Pancreas (tissue), 10 donors: ENCODE measurements around the gene PPIH. TPM values are rescaled to one million over a fixed set of nuclear protein-coding genes. Genes with fewer than 3 reads are reported as not detected.
"Not testable (repeated sequence)": the region's sequence is repeated elsewhere in the genome, so short reads cannot be mapped to it uniquely, and the experiment has no call there.

Source experiments
- ATAC-seq, 4 donors: fragments of 200-7000 bp; cut with Tn5 transposase; one replicate each; pipeline versions ENCODE4 v1.8.0 to v1.9.1; 2020; ENCODE audit warnings: mild to moderate bottlenecking in 4 of 4, moderate library complexity in 4 of 4
- DNase-seq, 6 donors: peaks; one replicate each; pipeline ENCODE4 v3.0.0-alpha.2; 2020
- FAIRE-seq: peaks from 2 replicates; lab custom pipeline; 2012; peaks lifted over from hg19 to GRCh38; lab: Jason Lieb, UNC
- H3K27ac ChIP-seq, 4 donors: fragments of 200-600 bp; sonication (generic); 1 replicate in 3 of 4; 2 replicates in 1 of 4; pipeline versions ENCODE4 v1.5.0 to v1.8.0; 2020
- H3K27me3 ChIP-seq, 4 donors: fragments of 200-600 bp; one replicate each; pipeline ENCODE4 v1.8.0; 2021
- H3K36me3 ChIP-seq, 3 donors: fragments of 200-600 bp; sonication (generic) in 1 of 3; one replicate each; pipeline versions ENCODE4 v1.5.0 to v1.8.0; 2020 to 2021
- H3K4me1 ChIP-seq, 3 donors: fragments of 200-600 bp; one replicate each; pipeline ENCODE4 v1.8.0; 2021
- H3K4me3 ChIP-seq, 4 donors: fragments of 200-600 bp; sonication (generic) in 2 of 4; one replicate each; pipeline versions ENCODE4 v1.5.0 to v1.8.0; 2020 to 2021
- H3K9me3 ChIP-seq, 4 donors: fragments of 200-600 bp; one replicate each; pipeline ENCODE4 v1.8.0; 2021
- CTCF ChIP-seq, 4 donors: fragments of 200-600 bp; sonication (generic) in 3 of 4; IDR thresholded peaks; one replicate each; pipeline versions ENCODE4 v1.5.0 to v1.8.0; 2021; ENCODE audit warnings: antibody characterized with exemption in 4 of 4
- WGBS, 2 donors: extraction: QIAGEN DNeasy Blood & Tissue Kit; methylation state at CpG; one replicate each; pipeline ENCODE4 v1.1.7; 2013; 5-methylcytosine and 5-hydroxymethylcytosine counted together
- intact Hi-C, 3 donors: fragments of 100-400 bp; cut with DNase I; formaldehyde crosslinking; loops; one replicate each; pipeline versions ENCODE4 v1.11.1 to v1.14.2; 2022
- polyA plus RNA-seq, 2 donors: library from polyadenylated mRNA; stranded (reverse); fragments of 200-250 nt; gene quantifications; one replicate each; pipeline ENCODE4 v1.2.3, GENCODE V29; 2013
- total RNA-seq, 6 donors: library from RNA; stranded (reverse); fragmentation: NEBNext Ultra II Directional in 4 of 6; extraction: Animal tissue kit (Norgen Biotek cat#: 25700) in 4 of 6; gene quantifications; one replicate each; pipeline versions ENCODE4 v1.2.1 to v1.2.4, GENCODE V29; 2021 to 2023
- donor health status: healthy with polysubstance abuse.
- donor health status: DM: no; HTN: no; CAD: no; lungs with moderate emphysema.
- donor health status: DM: no; HTN: no; CAD: no.
- donor health status: control.
- donor health status: control.
- donor health status: Bipolar disorder and iron deficiency.
- donor health status: DM: yes; HTN: yes; CAD: no.
- donor health status: DM: no; HTN: no; CAD: no.
- donor health status: DM: no; HTN: no; CAD: no.
- donor health status: DM: yes; HTN: yes; CAD: no.

PPIH gene
- total and polyA plus RNA-seq, 8 donors = 7.6 to 22.4 (median 10.6) TPM

DNA sequence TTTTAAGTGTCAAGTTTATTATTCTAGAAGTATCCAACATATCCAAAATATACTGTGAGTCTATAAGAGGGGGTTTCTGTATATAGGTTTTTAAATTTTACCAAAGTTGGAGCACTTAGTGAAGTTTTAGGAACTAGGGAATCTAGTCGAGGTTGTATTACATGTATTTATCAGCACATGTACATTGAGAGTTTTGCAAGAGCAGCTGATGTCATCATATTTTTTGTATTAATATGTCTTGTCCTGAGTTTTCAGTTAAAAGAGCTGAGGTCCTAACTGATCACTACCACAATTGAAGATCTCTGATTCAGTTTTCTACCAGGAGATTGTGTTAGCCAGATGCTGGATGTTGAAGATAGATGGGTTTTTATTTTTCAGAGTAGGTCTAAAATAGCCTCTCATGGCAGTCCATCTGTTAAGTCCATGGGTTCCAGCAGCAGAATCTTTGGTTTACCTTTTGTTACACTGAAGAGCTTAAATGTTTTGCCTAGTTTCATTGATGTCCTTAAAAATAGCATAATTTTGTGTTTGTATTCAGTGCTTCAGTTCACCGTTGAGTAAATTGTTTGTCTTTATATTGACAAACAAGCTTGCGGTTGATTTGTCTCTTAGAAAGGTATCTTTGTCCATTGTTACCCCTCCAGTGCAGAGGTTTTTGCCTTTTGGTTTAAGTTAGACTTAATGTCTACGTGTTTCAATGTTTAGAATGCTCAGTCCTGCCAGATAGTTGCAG is 40.0 kb downstream of the PPIH start:
- H3K36me3 ChIP-seq = peaks cover 4 to 40% (median 12%) of the 10 kb centered on the region in 3 donors
- no peaks in the 10 kb centered on the region for H3K27me3 ChIP-seq
- no peak overlapping the region for H3K4me3 ChIP-seq
- DNase-seq (no peak), FAIRE-seq (no peak), ATAC-seq (no peak)
- peak in 1 of 4 donors; percentile 5 for TF ChIP-seq CTCF (IDR thresholded peaks at IDR 0.05)
- H3K27ac ChIP-seq = no peak overlapping the region
- intact Hi-C loops = no loop called here
- H3K4me1 ChIP-seq = peaks cover 4 to 8% (median 7%) of the 10 kb centered on the region in 3 donors
- WGBS, 2 donors = 88 to 89% methylated on average over 4 of the region's 4 CpGs
- no peaks in the 10 kb centered on the region for H3K9me3 ChIP-seq

DNA sequence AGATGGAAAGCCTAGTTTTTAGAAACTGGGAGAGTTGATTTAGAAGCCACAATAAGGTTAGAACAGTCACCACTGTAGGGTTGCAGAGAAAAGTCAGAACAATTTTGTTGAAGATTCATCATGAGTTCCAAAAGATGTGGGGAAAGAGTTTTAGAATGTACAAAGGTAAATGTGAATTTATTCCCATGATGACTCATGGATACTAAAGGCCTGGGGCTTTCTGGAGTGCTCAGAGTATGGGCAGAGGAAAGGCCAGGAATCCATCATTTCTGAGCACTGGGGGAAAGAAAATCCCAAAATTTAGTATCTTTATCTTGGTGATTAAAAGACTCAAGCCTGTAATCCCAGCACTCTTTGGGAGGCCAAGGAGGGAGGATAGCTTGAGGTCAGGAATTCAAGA is 41.8 kb downstream of the PPIH start:
- Histone ChIP-seq H3K27me3 (no peaks in the 10 kb centered on the region), H3K4me3 (no peak overlapping the region), H3K36me3 (peaks cover 4 to 49% (median 12%) of the 10 kb centered on the region in 3 donors), H3K9me3 (no peaks in the 10 kb centered on the region), H3K27ac (no peak overlapping the region), H3K4me1 (no peaks in the 10 kb centered on the region)
- TF ChIP-seq CTCF (IDR thresholded peaks at IDR 0.05) = no peak
- FAIRE-seq (no peak), ATAC-seq (no peak), DNase-seq (no peak)
- intact Hi-C loops = no loop called here

GRCh38 chr1:42703888-42704464 is 45.8 kb downstream of the PPIH start:
- peaks cover 0 to 28% (median 0%) of the 10 kb centered on the region in 3 donors for H3K36me3 ChIP-seq

DNA sequence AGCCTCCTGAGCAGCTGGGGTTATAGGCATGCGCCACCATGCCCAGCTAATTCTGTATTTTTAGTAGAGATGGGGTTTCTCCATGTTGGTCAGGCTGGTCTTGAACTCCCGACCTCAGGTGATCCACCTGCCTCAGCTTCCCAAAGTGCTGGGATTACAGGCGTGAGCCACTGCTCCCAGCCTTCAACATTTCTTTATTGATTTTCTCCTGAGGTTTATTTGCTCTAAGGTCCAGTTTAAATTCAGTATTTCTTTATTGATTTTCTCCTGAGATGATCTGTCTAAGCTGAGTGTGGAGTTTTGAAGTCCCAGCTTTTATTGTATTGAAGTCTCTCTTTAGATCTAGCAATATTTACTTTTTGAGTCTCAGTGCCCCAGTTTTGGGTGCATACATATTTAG is 54.6 kb downstream of the PPIH start:
- 72 to 73% methylated on average over 3 of the region's 3 CpGs for WGBS, 2 donors
- H3K9me3 ChIP-seq, H3K36me3 ChIP-seq, H3K27me3 ChIP-seq, FAIRE-seq, intact Hi-C loops, ATAC-seq, H3K27ac ChIP-seq, H3K4me1 ChIP-seq, DNase-seq, H3K4me3 ChIP-seq: not testable (repeated sequence)

More at GRCh38 chr1:42703888-42704464, 45.8 kb downstream of the PPIH start:
- no peak for TF ChIP-seq CTCF (IDR thresholded peaks at IDR 0.05)
- FAIRE-seq (no peak), ATAC-seq (no peak), DNase-seq (no peak)
- Histone ChIP-seq H3K4me1 (no peaks in the 10 kb centered on the region), H3K9me3 (no peaks in the 10 kb centered on the region), H3K27me3 (no peaks in the 10 kb centered on the region), H3K4me3 (no peak overlapping the region), H3K27ac (no peak overlapping the region)
- WGBS, 2 donors = 95 to 97% methylated on average over 7 of the region's 7 CpGs
- intact Hi-C loops = no loop called here

GRCh38 chr1:42713293-42713692 is 55.1 kb downstream of the PPIH start:
- no peak for TF ChIP-seq CTCF (IDR thresholded peaks at IDR 0.05)

DNA sequence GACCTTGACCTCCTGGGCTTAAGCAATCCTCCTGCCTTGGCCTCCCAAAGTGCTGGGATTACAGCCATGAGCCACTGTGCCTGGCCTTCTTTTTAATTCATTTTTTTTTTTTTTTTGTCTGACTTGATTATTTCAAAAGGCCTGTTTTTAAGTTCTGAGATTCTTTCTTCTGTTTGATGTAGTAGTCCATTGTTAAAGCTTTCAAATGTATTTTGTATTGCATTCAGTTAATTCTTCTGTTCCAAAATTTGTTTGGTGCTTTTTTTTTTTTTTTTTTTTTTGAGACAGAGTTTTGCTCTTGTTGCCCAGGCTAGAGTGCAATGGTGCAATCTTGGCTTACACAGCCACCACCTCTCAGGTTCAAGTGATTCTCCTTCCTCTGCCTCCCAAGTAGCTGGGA is 56.2 kb downstream of the PPIH start:
- intact Hi-C loops, H3K27me3 ChIP-seq, H3K36me3 ChIP-seq, ATAC-seq, H3K27ac ChIP-seq, H3K4me3 ChIP-seq, H3K9me3 ChIP-seq, FAIRE-seq, DNase-seq, H3K4me1 ChIP-seq: not testable (repeated sequence)

More at GRCh38 chr1:42713293-42713692, 55.1 kb downstream of the PPIH start:
- Histone ChIP-seq H3K4me1 (no peaks in the 10 kb centered on the region), H3K36me3 (no peaks in the 10 kb centered on the region), H3K27me3 (no peaks in the 10 kb centered on the region), H3K9me3 (no peaks in the 10 kb centered on the region), H3K27ac (no peak overlapping the region), H3K4me3 (no peak overlapping the region)
- ATAC-seq = no peak
- DNase-seq = no peak
- intact Hi-C loops = no loop called here
- no peak for FAIRE-seq
